HL-60 (cell line): ENCODE data around the gene CYP4F22.

Experiments
- CTCF ChIP-seq: IDR thresholded peaks from one replicate; pipeline ENCODE4 v1.5.1; 2011; ENCODE audit warnings: low read length, control low read depth, inconsistent platforms; ENCODE audit not compliant: insufficient read depth
- GABPA ChIP-seq: IDR thresholded peaks from 2 replicates; pipeline ENCODE4 v1.6.1; 2012; ENCODE audit warnings: low read depth
- POLR2AphosphoS5 ChIP-seq: IDR thresholded peaks from 2 replicates; pipeline ENCODE4 v1.6.1; 2012; ENCODE audit warnings: low read depth

DNA sequence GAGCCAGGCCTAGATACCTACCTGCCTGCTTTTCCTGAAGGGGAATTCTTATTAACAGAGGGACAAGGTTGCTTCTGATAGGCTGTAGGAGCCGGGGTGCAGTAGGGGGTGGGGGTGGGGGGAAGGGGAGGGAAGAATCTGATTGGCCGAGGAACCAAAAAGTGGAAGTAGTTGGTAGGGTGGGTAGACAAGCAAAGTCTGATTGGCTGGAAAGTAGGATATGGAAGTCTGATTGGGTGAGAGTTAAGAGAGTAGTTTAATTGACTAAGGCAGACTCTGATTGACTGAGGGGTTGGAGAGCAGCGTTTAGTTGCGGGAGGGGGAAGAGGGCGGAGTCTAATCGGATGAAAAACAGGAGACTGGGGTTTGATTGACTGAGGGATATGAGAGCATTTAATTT is 9.4 kb upstream of the CYP4F22 start:
- TF ChIP-seq CTCF = no peak
- TF ChIP-seq POLR2AphosphoS5 = no peak
- no peak for TF ChIP-seq GABPA
